ENCODE results near the gene SCARB2.
A peak's percentile ranks its signal among the peaks of the same experiment; 100 is the strongest.

DNA sequence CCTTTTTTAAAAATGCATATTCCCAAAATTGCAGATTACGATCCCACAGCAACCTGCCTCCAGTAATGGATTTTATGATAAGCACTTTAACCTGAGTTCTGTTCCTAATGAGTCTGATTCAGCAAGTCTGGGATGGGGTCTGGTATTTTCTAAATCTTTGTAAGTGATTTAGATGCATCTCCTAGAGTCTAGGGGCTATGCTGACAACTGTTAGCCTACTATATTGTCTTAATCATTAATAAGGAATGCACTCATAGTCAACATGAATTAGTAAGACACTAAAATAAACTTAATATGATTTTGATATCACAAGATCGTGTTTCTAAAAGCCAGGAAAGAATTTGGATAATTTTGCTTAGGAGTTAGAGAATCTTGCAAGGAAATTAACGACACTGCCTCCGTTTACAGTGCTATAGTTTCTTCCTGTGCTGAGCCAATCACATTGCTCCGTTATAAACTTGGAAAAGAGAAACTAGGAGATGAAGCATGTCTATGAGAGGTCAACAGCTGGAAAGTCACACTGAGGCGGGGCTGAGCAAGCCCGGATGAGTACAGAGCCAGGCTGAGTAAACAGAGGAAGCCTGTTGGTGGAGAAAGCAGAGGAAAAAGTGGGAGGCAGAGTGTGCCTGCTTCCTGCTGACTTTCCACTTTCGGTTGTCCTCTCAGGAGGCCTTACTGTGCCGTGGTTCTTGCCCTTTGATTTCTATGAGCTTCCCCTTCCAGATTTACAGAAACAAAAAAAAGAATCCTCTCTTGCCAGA lies 5.4 kb downstream of the SCARB2 start:
- TF ChIP-seq, protein P1, sequence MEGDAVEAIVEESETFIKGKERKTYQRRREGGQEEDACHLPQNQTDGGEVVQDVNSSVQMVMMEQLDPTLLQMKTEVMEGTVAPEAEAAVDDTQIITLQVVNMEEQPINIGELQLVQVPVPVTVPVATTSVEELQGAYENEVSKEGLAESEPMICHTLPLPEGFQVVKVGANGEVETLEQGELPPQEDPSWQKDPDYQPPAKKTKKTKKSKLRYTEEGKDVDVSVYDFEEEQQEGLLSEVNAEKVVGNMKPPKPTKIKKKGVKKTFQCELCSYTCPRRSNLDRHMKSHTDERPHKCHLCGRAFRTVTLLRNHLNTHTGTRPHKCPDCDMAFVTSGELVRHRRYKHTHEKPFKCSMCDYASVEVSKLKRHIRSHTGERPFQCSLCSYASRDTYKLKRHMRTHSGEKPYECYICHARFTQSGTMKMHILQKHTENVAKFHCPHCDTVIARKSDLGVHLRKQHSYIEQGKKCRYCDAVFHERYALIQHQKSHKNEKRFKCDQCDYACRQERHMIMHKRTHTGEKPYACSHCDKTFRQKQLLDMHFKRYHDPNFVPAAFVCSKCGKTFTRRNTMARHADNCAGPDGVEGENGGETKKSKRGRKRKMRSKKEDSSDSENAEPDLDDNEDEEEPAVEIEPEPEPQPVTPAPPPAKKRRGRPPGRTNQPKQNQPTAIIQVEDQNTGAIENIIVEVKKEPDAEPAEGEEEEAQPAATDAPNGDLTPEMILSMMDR (IDR thresholded peaks at IDR 0.05; ENCODE audit: extremely low read depth in 1 of 2, insufficient read depth in 1 of 2, low read depth in 1 of 2, low read length in 2 of 2): no peak
- TF ChIP-seq MYC (IDR thresholded peaks at IDR 0.05; ENCODE audit: low read depth, low read length) (no peak), JUN (IDR thresholded peaks at IDR 0.05; ENCODE audit: borderline replicate concordance, insufficient read depth, insufficient read length, low read depth) (peak; percentile 41), POLR2A (IDR thresholded peaks at IDR 0.05; ENCODE audit: low read depth, low read length) (peak; percentile 74), GATA2 (IDR thresholded peaks at IDR 0.05; ENCODE audit: insufficient read depth, insufficient read length, low read depth, low read length) (no peak), EZH2 (IDR thresholded peaks at IDR 0.05; ENCODE audit: borderline replicate concordance, low read depth, low read length, severe bottlenecking) (no peak)
- TF ChIP-seq, protein P2, sequence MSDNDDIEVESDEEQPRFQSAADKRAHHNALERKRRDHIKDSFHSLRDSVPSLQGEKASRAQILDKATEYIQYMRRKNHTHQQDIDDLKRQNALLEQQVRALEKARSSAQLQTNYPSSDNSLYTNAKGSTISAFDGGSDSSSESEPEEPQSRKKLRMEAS (IDR thresholded peaks at IDR 0.05; ENCODE audit: insufficient read depth, insufficient read length): peak; percentile 34
